Measurements from ENCODE around the gene FAM210B. TPM values are rescaled to one million over a fixed set of nuclear protein-coding genes. Genes with fewer than 3 reads are reported as not detected.

Gene FAM210B
- total RNA-seq, 2 donors from 2014 or later = 35.2 to 37.3 TPM

- H3K36me3 ChIP-seq = no peaks in the 10 kb centered on the region
- H3K4me1 ChIP-seq (ENCODE audit: control insufficient read depth in 1 of 2, low read depth in 2 of 2) = peaks cover 14 to 20% of the 10 kb centered on the region in 2 donors
- H3K27ac ChIP-seq = no peak overlapping the region
- no peak for TF ChIP-seq CTCF (IDR thresholded peaks at IDR 0.05)
- no peaks in the 10 kb centered on the region for H3K9me3 ChIP-seq
- ATAC-seq (ENCODE audit: insufficient number of reproducible peaks, low FRiP score, low read depth) (no peak), DNase-seq (ENCODE audit: low spot score) (no peak)
- no peaks in the 10 kb centered on the region for H3K27me3 ChIP-seq (replicated peaks; ENCODE audit: insufficient read depth)
- peak overlapping the region; percentile 84 for H3K4me3 ChIP-seq
These were observed 32.3 kb downstream of the FAM210B start for GRCh38 chr20:56391037-56391436.

- Histone ChIP-seq H3K4me3 (peak overlapping the region; percentile 84), H3K27ac (peak overlapping the region; percentile 77 to 82), H3K9me3 (no peaks in the 10 kb centered on the region), H3K36me3 (peaks cover under 1% of the 10 kb centered on the region), H3K27me3 (replicated peaks; ENCODE audit: insufficient read depth) (no peaks in the 10 kb centered on the region), H3K4me1 (ENCODE audit: control insufficient read depth in 1 of 2, low read depth in 2 of 2) (peaks cover 14 to 20% of the 10 kb centered on the region in 2 donors)
- no peak for ATAC-seq (ENCODE audit: insufficient number of reproducible peaks, low FRiP score, low read depth)
- no peak for TF ChIP-seq CTCF (IDR thresholded peaks at IDR 0.05)
- DNase-seq (ENCODE audit: low spot score) = no peak
These were observed 32.9 kb downstream of the FAM210B start for GRCh38 chr20:56391596-56392131.

GRCh38 chr20:56392132-56392880 is 33.5 kb downstream of the FAM210B start, which contains the start of the genes AURKA and CSTF1:
TSS of gene AURKA (minus strand) at chr20:56392215. CDS start at chr20:56388197, 4,018 bp downstream.
TSS of gene CSTF1 (plus strand) at chr20:56392645. CDS start at chr20:56395553, 2,908 bp downstream.
- Histone ChIP-seq H3K36me3 (peaks cover 7% of the 10 kb centered on the region), H3K9me3 (no peaks in the 10 kb centered on the region), H3K27ac (peak within 1 kb of the TSS; percentile 77 to 82), H3K4me3 (peak within 1 kb of the TSS; percentile 84), H3K4me1 (ENCODE audit: control insufficient read depth in 1 of 2, low read depth in 2 of 2) (peaks cover 14 to 20% of the 10 kb centered on the region in 2 donors), H3K27me3 (replicated peaks; ENCODE audit: insufficient read depth) (no peaks in the 10 kb centered on the region)
- ATAC-seq (ENCODE audit: insufficient number of reproducible peaks, low FRiP score, low read depth) (peak; percentile 99), DNase-seq (ENCODE audit: low spot score) (peak; percentile 97)
- no peak for TF ChIP-seq CTCF (IDR thresholded peaks at IDR 0.05)

DNA sequence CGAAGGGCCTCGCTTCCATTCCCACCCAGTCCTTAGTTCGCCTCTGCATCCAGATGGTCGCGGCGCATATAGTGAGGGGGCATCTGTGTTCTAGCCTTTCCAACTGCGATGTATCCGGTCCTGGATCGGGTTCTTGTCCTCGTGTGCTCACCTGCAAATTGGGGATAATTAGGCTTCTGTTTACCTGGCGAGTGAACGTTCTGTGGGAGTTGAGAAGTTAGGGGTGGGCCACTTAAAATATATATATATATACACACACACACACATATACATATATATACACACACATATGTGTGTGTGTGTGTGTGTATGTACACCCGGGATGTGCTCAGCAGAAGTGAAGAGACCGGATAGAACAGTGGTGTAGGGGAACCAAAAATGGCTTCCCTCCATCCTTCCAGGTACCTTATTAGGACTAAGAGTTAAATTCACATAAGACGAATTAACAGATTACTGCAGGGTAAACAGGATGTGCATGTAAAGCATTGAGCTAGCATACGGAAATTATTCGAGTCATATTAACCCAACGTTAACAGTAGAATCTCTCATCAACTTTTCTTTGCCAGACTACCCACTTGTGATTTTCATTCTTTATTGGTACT is 34.2 kb downstream of the FAM210B start:
- peak overlapping the region; percentile 84 for H3K4me3 ChIP-seq
- no peak for ATAC-seq (ENCODE audit: insufficient number of reproducible peaks, low FRiP score, low read depth)
- TF ChIP-seq CTCF (IDR thresholded peaks at IDR 0.05) = no peak

GRCh38 chr20:56393653-56394052 is 34.9 kb downstream of the FAM210B start:
- Histone ChIP-seq H3K9me3 (no peaks in the 10 kb centered on the region), H3K4me1 (ENCODE audit: control insufficient read depth in 1 of 2, low read depth in 2 of 2) (peaks cover 14 to 20% of the 10 kb centered on the region in 2 donors), H3K4me3 (peak overlapping the region; percentile 84), H3K27me3 (replicated peaks; ENCODE audit: insufficient read depth) (no peaks in the 10 kb centered on the region), H3K27ac (no peak overlapping the region), H3K36me3 (peaks cover 20% of the 10 kb centered on the region)
- DNase-seq (ENCODE audit: low spot score) (no peak), ATAC-seq (ENCODE audit: insufficient number of reproducible peaks, low FRiP score, low read depth) (no peak)
- no peak for TF ChIP-seq CTCF (IDR thresholded peaks at IDR 0.05)

More for the DNA sequence above, 34.2 kb downstream of the FAM210B start:
- no peak for DNase-seq (ENCODE audit: low spot score)
- peaks cover 14 to 20% of the 10 kb centered on the region in 2 donors for H3K4me1 ChIP-seq (ENCODE audit: control insufficient read depth in 1 of 2, low read depth in 2 of 2)
- peaks cover 13% of the 10 kb centered on the region for H3K36me3 ChIP-seq
- H3K27ac ChIP-seq = peak overlapping the region; percentile 77 to 82
- no peaks in the 10 kb centered on the region for H3K9me3 ChIP-seq
- H3K27me3 ChIP-seq (replicated peaks; ENCODE audit: insufficient read depth) = no peaks in the 10 kb centered on the region

All from thoracic aorta (tissue), 2 donors.